K562 (cell line): ENCODE data around the gene CYP2W1. TPM values are rescaled to one million over a fixed set of nuclear protein-coding genes. Genes with fewer than 3 reads are reported as not detected.

ENCODE experiments used
- ATAC-seq: fragments of 200-7000 bp; cut with Tn5 transposase; 3 replicates; pipeline ENCODE4 v1.9.1; 2020; ENCODE audit warnings: moderate library complexity
- BruUV-seq: library from RNA; stranded (reverse); fragments of 400-500 nt; replicated peaks from 2 replicates; lab custom pipeline; 2021; lab: Mats Ljungman, UMichigan
- CTCF ChIA-PET: fragments of 300-600 bp; formaldehyde crosslinking; extraction: SDS; loops from one replicate; lab custom pipeline; 2021; ENCODE audit warnings: low intra/inter-chr PET ratio; lab: Yijun Ruan, JAX
- POLR2A ChIA-PET: fragments of 300-600, 350-650 bp; sonication (Branson Sonifier 250); formaldehyde crosslinking; extraction: SDS; loops from one replicate; lab custom pipeline; 2021; ENCODE audit warnings: antibody characterized with exemption, inconsistent platforms; lab: Yijun Ruan, JAX
- DNase-seq, 4 experiments: peaks; one replicate each; pipeline versions ENCODE4 v3.0.0 to v3.0.0-alpha.2; 2011 to 2018; ENCODE audit warnings: low spot score in 3 of 4, mixed read lengths in 3 of 4; ENCODE audit errors: extremely low read depth in 1 of 4
- FAIRE-seq: peaks from 2 replicates; lab custom pipeline; 2011; peaks lifted over from hg19 to GRCh38; lab: Jason Lieb, UNC
- H2AFZ ChIP-seq: 2 replicates; pipeline ENCODE4 v1.6.0; 2011; ENCODE audit warnings: low read depth, low read length, control low read depth, inconsistent platforms
- H3K27ac ChIP-seq: fragments of 200-600 bp; 3 replicates; pipeline ENCODE4 v1.8.0; 2011; ENCODE audit warnings: low read depth, mild to moderate bottlenecking, control low read depth, inconsistent platforms, low read length, moderate library complexity, mixed read lengths; ENCODE audit errors: extremely low read depth
- H3K27me3 ChIP-seq, 2 experiments: fragments of 300-600 bp in 1 of 2; 2 replicates in 1 of 2; 3 replicates in 1 of 2; pipeline versions ENCODE4 v1.6.0 to v1.8.0; 2011; ENCODE audit warnings: inconsistent platforms in 2 of 2, low read length in 2 of 2, mild to moderate bottlenecking in 1 of 2, mixed read lengths in 1 of 2, moderate library complexity in 1 of 2; ENCODE audit not compliant: control insufficient read depth in 2 of 2, insufficient read depth in 2 of 2
- H3K36me3 ChIP-seq: fragments of 300-600 bp; 3 replicates; pipeline ENCODE4 v1.8.0; 2011; ENCODE audit warnings: mild to moderate bottlenecking, low read length, inconsistent platforms; ENCODE audit not compliant: control insufficient read depth, insufficient read depth
- H3K4me1 ChIP-seq, 2 experiments: fragments of 200-600 bp in 1 of 2; replicated peaks in 1 of 2; 2 replicates in 1 of 2; 3 replicates in 1 of 2; pipeline versions ENCODE4 v1.5.1 to v1.8.0; 2011; ENCODE audit warnings: inconsistent platforms in 2 of 2, low read length in 2 of 2, mild to moderate bottlenecking in 1 of 2, mixed read lengths in 1 of 2, moderate library complexity in 1 of 2; ENCODE audit not compliant: control insufficient read depth in 2 of 2, insufficient read depth in 2 of 2
- H3K4me2 ChIP-seq: 2 replicates; pipeline ENCODE4 v1.6.1; 2011; ENCODE audit warnings: low read length, control low read depth, inconsistent platforms, mixed read lengths; ENCODE audit not compliant: insufficient read depth
- H3K4me3 ChIP-seq: fragments of 200-600 bp; sonication (generic), shearing (Covaris generic); 2 replicates; pipeline ENCODE4 v1.5.1; 2016; ENCODE audit warnings: control low read depth, inconsistent platforms
- H3K79me2 ChIP-seq: fragments of 200-600 bp; 3 replicates; pipeline ENCODE4 v1.8.0; 2011; ENCODE audit warnings: low read length, inconsistent platforms; ENCODE audit not compliant: control insufficient read depth, insufficient read depth
- H3K9ac ChIP-seq, 2 experiments: 2 replicates each; pipeline versions ENCODE4 v1.6.0 to v1.6.1; 2011; ENCODE audit warnings: low read depth in 2 of 2, low read length in 2 of 2, control low read depth in 1 of 2, inconsistent platforms in 1 of 2, mild to moderate bottlenecking in 1 of 2, mixed read lengths in 1 of 2; ENCODE audit not compliant: insufficient read depth in 1 of 2
- H3K9me1 ChIP-seq: one replicate; pipeline ENCODE4 v1.6.0; 2011; ENCODE audit warnings: inconsistent platforms, mild to moderate bottlenecking, low read length, moderate library complexity; ENCODE audit not compliant: control insufficient read depth, insufficient read depth
- H3K9me3 ChIP-seq: replicated peaks from 2 replicates; pipeline ENCODE4 v1.5.1; 2011; ENCODE audit warnings: low read depth, low read length, inconsistent platforms; ENCODE audit not compliant: control insufficient read depth, insufficient read depth
- H4K20me1 ChIP-seq: replicated peaks from 2 replicates; pipeline ENCODE4 v1.6.1; 2011; ENCODE audit warnings: low read length, inconsistent platforms, mixed read lengths; ENCODE audit not compliant: control insufficient read depth, insufficient read depth
- CTCF ChIP-seq, 3 experiments: IDR thresholded peaks in 2 of 3; conservative IDR thresholded peaks in 1 of 3; 2 replicates each; pipeline ENCODE4 v1.5.1; 2011 to 2012; ENCODE audit warnings: low read length in 3 of 3, mild to moderate bottlenecking in 3 of 3, control low read depth in 2 of 3, improper control_type of control experiment in 1 of 3, inconsistent platforms in 1 of 3, low read depth in 1 of 3, mixed read lengths in 1 of 3, moderate library complexity in 1 of 3; ENCODE audit not compliant: insufficient read depth in 2 of 3
- MGA ChIP-seq: fragments of 450-650 bp; IDR thresholded peaks from 2 replicates; pipeline ENCODE4 v1.6.1; 2016; ENCODE audit warnings: mild to moderate bottlenecking, moderate library complexity
- SNIP1 ChIP-seq: fragments of 450-650 bp; IDR thresholded peaks from 2 replicates; pipeline ENCODE4 v1.7.1; 2017; ENCODE audit warnings: low read depth, mild to moderate bottlenecking
- SUPT5H ChIP-seq: fragments of 450-650 bp; IDR thresholded peaks from 2 replicates; pipeline ENCODE4 v1.6.1; 2016
- TEAD1 ChIP-seq, 2 experiments: fragments of 450-650 bp in 1 of 2; sonication (generic) in 1 of 2; formaldehyde crosslinking; IDR thresholded peaks; 2 replicates each; pipeline versions ENCODE4 v1.4.0 to v1.8.0; 2020 to 2022; ENCODE audit warnings: mild to moderate bottlenecking in 2 of 2, missing genetic modification reagents in 1 of 2
- TFAP4 ChIP-seq: sonication (generic); formaldehyde crosslinking; IDR thresholded peaks from 2 replicates; pipeline ENCODE4 v1.8.0; 2022; ENCODE audit warnings: missing genetic modification reagents, mild to moderate bottlenecking, moderate library complexity, borderline replicate concordance
- WGBS: fragments of 100-300 bp; shearing (Covaris generic); methylation state at CpG from one replicate; pipeline ENCODE4 v1.1.6; 2016; ENCODE audit warnings: low coverage, mixed read lengths; ENCODE audit not compliant: insufficient coverage; ENCODE audit errors: missing lambda C conversion rate; 5-methylcytosine and 5-hydroxymethylcytosine counted together
- in situ Hi-C: fragments of 300-500 bp; cut with MboI; formaldehyde crosslinking; loops from 4 replicates; pipeline ENCODE4 v1.15.0; 2018; ENCODE audit warnings: inconsistent platforms, mixed read lengths
- intact Hi-C: fragments of 100-400 bp; cut with micrococcal nuclease; formaldehyde crosslinking; loops from 2 replicates; pipeline ENCODE4 v1.14.2; 2022
- polyA plus RNA-seq, 8 experiments: library from polyadenylated mRNA; depleted of rRNA in 4 of 8; stranded (reverse) in 5 of 8; unstranded in 3 of 8; fragments of >200 nt; fragmentation: Nextera tagmentation in 2 of 8; fragmentation: Illumina TruSeq in 1 of 8; extraction: Ambion mirVana in 2 of 8; extraction: Trizol in 1 of 8; gene quantifications; 2 replicates each; pipeline versions ENCODE4 v1.2.1 to v1.2.3, GENCODE V29; 2011 to 2014; ENCODE audit warnings: inconsistent platforms in 1 of 8, missing spikeins in 1 of 8
- total RNA-seq, 7 experiments: library from RNA; depleted of rRNA in 6 of 7; stranded (reverse); fragments of >200 nt in 6 of 7; fragmentation: Illumina TruSeq in 2 of 7; extraction: Trizol in 2 of 7; gene quantifications; 2 replicates each; pipeline versions ENCODE4 v1.2.1 to v1.2.3, GENCODE V29; 2011 to 2021; ENCODE audit warnings: low replicate concordance in 1 of 7

Gene CYP2W1
- total and polyA plus RNA-seq, 9 of the 15 experiments (the other 6 are each of a cell fraction or from before 2014, with no cell fraction given), result not detected

GRCh38 chr7:1020849-1021251 lies 37.9 kb downstream of the CYP2W1 start:
- FAIRE-seq (no peak), DNase-seq (peak in 1 of 4 experiments; percentile 26)
- no peak overlapping the region for H2AFZ ChIP-seq
- no peak for TF ChIP-seq SNIP1
- no peak for TF ChIP-seq TEAD1 (CRISPR knock-in tag; IDR thresholded peaks at IDR 0.05)
- no peak for TF ChIP-seq MGA
- TF ChIP-seq TFAP4 (CRISPR knock-in tag), result no peak
- peak; percentile 18 to 21 (median 18); a peak in 2 of 6 replicates for TF ChIP-seq CTCF (IDR thresholded peaks at IDR 0.05 in 2 of 3, conservative IDR thresholded peaks at IDR 0.05 in 1 of 3; ENCODE audit: insufficient read depth in 2 of 3, low read depth in 1 of 3, low read length in 3 of 3)
- no peak for TF ChIP-seq SUPT5H

More at GRCh38 chr7:1020849-1021251, 37.9 kb downstream of the CYP2W1 start:
- Histone ChIP-seq H3K4me1 (peaks cover 0 to 74% of the 10 kb centered on the region in 2 experiments; a peak in 2 of 5 replicates), H3K9me3 (peaks cover 7% of the 10 kb centered on the region), H3K9ac (no peak overlapping the region), H3K27ac (no peak overlapping the region), H3K27me3 (no peaks in the 10 kb centered on the region), H4K20me1 (no peaks in the 10 kb centered on the region), H3K9me1 (no peaks in the 10 kb centered on the region), H3K4me2 (no peak overlapping the region), H3K4me3 (no peak overlapping the region), H3K79me2 (peaks cover 49% of the 10 kb centered on the region), H3K36me3 (peaks cover 39% of the 10 kb centered on the region; the same call in 2 of the 3 replicates)
- ChIA-PET CTCF (interaction anchor here (0.6 kb wide), 1 partner anchor 154 kb away, joined by 4 read pairs; no protein-coding TSS in a partner anchor), POLR2A (interaction anchor here (0.6 kb wide), 1 partner anchor 16 kb away, joined by 7 read pairs; no protein-coding TSS in a partner anchor)
- no TSS peak for BruUV-seq
- WGBS, result 72% methylated on average over 7 of the region's 7 CpGs
- ATAC-seq, result peak; percentile 40
- in situ Hi-C loops (no loop called here), intact Hi-C loops (no loop called here)
